HepG2 (cell line): ENCODE results near the gene LRRTM2. TPM values are rescaled to one million over a fixed set of nuclear protein-coding genes. Genes with fewer than 3 reads are reported as not detected.

Source experiments
- HIC2 ChIP-seq: sonication (generic); formaldehyde crosslinking; IDR thresholded peaks from 2 replicates; pipeline ENCODE4 v1.9.0; 2022; ENCODE audit warnings: low read depth, missing genetic modification reagents
- JUN ChIP-seq: sonication (generic); formaldehyde crosslinking; IDR thresholded peaks from 2 replicates; pipeline ENCODE4 v1.4.0; 2020; ENCODE audit warnings: mild to moderate bottlenecking, missing genetic modification reagents
- KLF13 ChIP-seq: sonication (generic); formaldehyde crosslinking; IDR thresholded peaks from 2 replicates; pipeline ENCODE4 v1.4.0; 2020; ENCODE audit warnings: mild to moderate bottlenecking, missing genetic modification reagents
- MBD4 ChIP-seq: IDR thresholded peaks from 2 replicates; pipeline ENCODE4 v1.6.1; 2012; ENCODE audit warnings: low read length, inconsistent platforms, borderline replicate concordance
- TIGD3 ChIP-seq: sonication (generic); formaldehyde crosslinking; IDR thresholded peaks from 2 replicates; pipeline ENCODE4 v1.5.1; 2020; ENCODE audit warnings: mild to moderate bottlenecking, missing genetic modification reagents, borderline replicate concordance
- ZMYM3 ChIP-seq: sonication (generic); formaldehyde crosslinking; IDR thresholded peaks from 2 replicates; pipeline ENCODE4 v1.5.1; 2020; ENCODE audit warnings: mild to moderate bottlenecking, missing genetic modification reagents
- ZNF619 ChIP-seq: sonication (generic); formaldehyde crosslinking; IDR thresholded peaks from 2 replicates; pipeline ENCODE4 v1.4.0; 2020; ENCODE audit warnings: mild to moderate bottlenecking, missing genetic modification reagents
- ZNF784 ChIP-seq: sonication (generic); formaldehyde crosslinking; IDR thresholded peaks from 2 replicates; pipeline ENCODE4 v1.5.1; 2020; ENCODE audit warnings: missing genetic modification reagents, mild to moderate bottlenecking, borderline replicate concordance
- polyA plus RNA-seq, 8 experiments: library from polyadenylated mRNA; depleted of rRNA in 3 of 8; stranded (reverse) in 7 of 8; unstranded in 1 of 8; fragments of >200 nt; fragmentation: Illumina TruSeq in 4 of 8; extraction: Trizol in 4 of 8; gene quantifications; 2 replicates each; pipeline versions ENCODE4 v1.2.1 to v1.2.3, GENCODE V29; 2011 to 2016; ENCODE audit warnings: low read depth in 4 of 8, missing spikeins in 1 of 8, mixed read lengths in 1 of 8; ENCODE audit not compliant: insufficient read depth in 1 of 8
- total RNA-seq, 5 experiments: library from RNA; depleted of rRNA; stranded (reverse); fragments of >200 nt; fragmentation: Illumina TruSeq; extraction: Trizol; gene quantifications; 2 replicates each; pipeline ENCODE4 v1.2.3, GENCODE V29; 2016; ENCODE audit warnings: low read depth in 1 of 5
- TF ChIP-seq, protein P1 (sequence below): sonication (generic); formaldehyde crosslinking; IDR thresholded peaks from 2 replicates; pipeline ENCODE4 v1.5.1; 2020; ENCODE audit warnings: missing genetic modification reagents, mild to moderate bottlenecking, borderline replicate concordance

LRRTM2 gene
- total and polyA plus RNA-seq, 2 of the 13 experiments (the other 11 are each of a cell fraction or from before 2014, with no cell fraction given): not detected

DNA sequence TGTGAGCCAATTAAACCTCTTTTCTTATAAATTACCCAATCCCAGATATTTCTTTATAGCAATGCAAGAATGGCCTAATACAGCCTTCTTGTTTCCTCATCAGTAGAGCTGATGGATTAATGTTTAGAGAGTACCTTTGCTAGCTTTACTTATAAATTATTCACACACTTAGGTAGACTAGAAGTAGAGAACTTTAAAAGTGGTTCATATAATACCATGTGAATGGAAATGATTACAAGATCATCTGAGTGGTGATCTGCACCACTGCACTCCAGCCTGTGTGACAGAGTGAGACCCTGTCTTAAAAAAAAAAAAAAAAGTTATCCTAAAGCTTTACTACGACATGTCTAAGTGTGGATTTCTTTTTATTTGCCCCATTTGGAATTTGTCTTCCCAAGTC is 23.2 kb upstream of the LRRTM2 start (continued):
- TF ChIP-seq ZMYM3 (CRISPR knock-in tag) (no peak), KLF13 (CRISPR knock-in tag) (no peak), HIC2 (CRISPR knock-in tag) (no peak), MBD4 (no peak), JUN (CRISPR knock-in tag) (no peak), ZNF619 (CRISPR knock-in tag) (no peak), TIGD3 (no peak), ZNF784 (CRISPR knock-in tag) (no peak)
- TF ChIP-seq, protein P1, sequence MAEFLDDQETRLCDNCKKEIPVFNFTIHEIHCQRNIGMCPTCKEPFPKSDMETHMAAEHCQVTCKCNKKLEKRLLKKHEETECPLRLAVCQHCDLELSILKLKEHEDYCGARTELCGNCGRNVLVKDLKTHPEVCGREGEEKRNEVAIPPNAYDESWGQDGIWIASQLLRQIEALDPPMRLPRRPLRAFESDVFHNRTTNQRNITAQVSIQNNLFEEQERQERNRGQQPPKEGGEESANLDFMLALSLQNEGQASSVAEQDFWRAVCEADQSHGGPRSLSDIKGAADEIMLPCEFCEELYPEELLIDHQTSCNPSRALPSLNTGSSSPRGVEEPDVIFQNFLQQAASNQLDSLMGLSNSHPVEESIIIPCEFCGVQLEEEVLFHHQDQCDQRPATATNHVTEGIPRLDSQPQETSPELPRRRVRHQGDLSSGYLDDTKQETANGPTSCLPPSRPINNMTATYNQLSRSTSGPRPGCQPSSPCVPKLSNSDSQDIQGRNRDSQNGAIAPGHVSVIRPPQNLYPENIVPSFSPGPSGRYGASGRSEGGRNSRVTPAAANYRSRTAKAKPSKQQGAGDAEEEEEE (CRISPR knock-in tag): no peak
